Measurements from ENCODE around the gene RTN4RL1. TPM values are rescaled to one million over a fixed set of nuclear protein-coding genes. Genes with fewer than 3 reads are reported as not detected.

The RTN4RL1 gene
- total and polyA plus RNA-seq, 7 donors = under 0.01 to 0.71 (median 0.48) TPM; not detected in 1

DNA sequence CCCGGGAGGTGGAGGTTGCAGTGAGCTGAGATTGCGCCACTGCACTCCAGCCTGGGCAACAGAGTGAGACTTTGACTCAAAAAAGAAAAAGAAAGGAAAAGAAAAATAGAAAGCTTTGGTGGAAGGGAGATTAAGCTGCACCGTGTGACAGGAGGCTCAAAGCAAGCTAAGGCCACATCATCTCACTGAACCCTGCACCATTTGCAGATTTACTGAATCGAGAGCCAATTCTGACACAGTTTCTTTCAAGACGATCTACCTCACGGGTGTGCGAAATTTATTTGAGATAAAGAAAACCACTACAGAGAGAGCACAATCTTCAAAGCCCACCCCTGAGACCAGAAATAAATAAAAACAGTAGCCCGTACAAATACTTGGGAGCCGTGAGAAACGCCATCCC, 49.6 kb downstream of the RTN4RL1 start:
- H3K36me3 ChIP-seq = no peaks in the 10 kb centered on the region
- H3K4me1 ChIP-seq = peaks cover 0 to 9% (median 8%) of the 10 kb centered on the region in 4 donors
- no peak overlapping the region for H3K27ac ChIP-seq
- no peaks in the 10 kb centered on the region for H3K9me3 ChIP-seq
- H3K4me3 ChIP-seq = no peak overlapping the region
- H3K27me3 ChIP-seq = peaks cover 6 to 64% (median 26%) of the 10 kb centered on the region in 3 donors
- WGBS, 2 donors = 81 to 85% methylated on average over 10 of the region's 10 CpGs
- TF ChIP-seq, protein P1, sequence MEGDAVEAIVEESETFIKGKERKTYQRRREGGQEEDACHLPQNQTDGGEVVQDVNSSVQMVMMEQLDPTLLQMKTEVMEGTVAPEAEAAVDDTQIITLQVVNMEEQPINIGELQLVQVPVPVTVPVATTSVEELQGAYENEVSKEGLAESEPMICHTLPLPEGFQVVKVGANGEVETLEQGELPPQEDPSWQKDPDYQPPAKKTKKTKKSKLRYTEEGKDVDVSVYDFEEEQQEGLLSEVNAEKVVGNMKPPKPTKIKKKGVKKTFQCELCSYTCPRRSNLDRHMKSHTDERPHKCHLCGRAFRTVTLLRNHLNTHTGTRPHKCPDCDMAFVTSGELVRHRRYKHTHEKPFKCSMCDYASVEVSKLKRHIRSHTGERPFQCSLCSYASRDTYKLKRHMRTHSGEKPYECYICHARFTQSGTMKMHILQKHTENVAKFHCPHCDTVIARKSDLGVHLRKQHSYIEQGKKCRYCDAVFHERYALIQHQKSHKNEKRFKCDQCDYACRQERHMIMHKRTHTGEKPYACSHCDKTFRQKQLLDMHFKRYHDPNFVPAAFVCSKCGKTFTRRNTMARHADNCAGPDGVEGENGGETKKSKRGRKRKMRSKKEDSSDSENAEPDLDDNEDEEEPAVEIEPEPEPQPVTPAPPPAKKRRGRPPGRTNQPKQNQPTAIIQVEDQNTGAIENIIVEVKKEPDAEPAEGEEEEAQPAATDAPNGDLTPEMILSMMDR (IDR thresholded peaks at IDR 0.05) = no peak
- no peak for TF ChIP-seq EP300 (IDR thresholded peaks at IDR 0.05)
- TF ChIP-seq POLR2AphosphoS5 (IDR thresholded peaks at IDR 0.05) = no peak
- TF ChIP-seq POLR2A (IDR thresholded peaks at IDR 0.05) = no peak
- intact Hi-C loops (cut with DNase I) = no loop called here
- DNase-seq = no peak

DNA sequence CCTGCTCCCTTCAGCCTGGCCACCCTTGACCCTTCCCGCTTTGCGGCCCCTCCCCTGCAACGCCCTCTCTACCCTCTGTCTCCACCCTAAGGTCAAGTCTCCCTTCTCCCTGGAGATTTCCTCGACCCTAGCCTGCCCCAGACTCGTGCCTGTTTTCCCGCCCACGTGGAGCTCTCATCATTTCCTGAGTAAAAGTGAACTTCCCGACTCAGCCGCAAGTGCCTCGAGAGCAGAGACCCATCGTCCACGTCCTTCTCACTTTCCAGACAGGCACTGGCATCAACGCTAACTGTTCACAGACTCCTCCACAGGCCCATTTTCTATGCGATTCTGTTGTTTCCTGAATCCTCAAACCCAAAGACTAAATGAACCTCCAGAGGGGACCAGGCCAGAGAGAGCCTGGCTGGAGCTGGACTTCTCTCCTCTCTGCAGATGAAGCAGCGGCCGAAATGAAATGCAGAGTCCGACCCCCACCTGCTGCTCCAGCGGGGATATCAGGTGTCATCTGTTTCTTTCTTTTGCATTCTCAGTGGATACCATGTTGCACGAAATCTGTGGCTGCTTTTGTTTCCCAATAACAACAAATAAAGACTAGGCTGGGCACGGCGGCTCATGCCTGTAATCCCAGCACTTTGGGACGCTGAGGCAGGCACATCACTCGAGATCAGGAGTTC, 52.5 kb downstream of the RTN4RL1 start:
- Histone ChIP-seq H3K36me3 (no peaks in the 10 kb centered on the region), H3K9me3 (no peaks in the 10 kb centered on the region), H3K4me1 (peaks cover 0 to 6% (median 5%) of the 10 kb centered on the region in 4 donors), H3K27me3 (peaks cover 5 to 71% (median 22%) of the 10 kb centered on the region in 3 donors), H3K27ac (no peak overlapping the region), H3K4me3 (no peak overlapping the region)
- DNase-seq = no peak
- WGBS, 2 donors = 66 to 79% methylated on average over 23 of the region's 23 CpGs
- TF ChIP-seq, protein P1 (IDR thresholded peaks at IDR 0.05) = no peak
- TF ChIP-seq POLR2A (IDR thresholded peaks at IDR 0.05) (no peak), EP300 (IDR thresholded peaks at IDR 0.05) (no peak), POLR2AphosphoS5 (IDR thresholded peaks at IDR 0.05) (no peak)
- intact Hi-C loops (cut with DNase I) = no loop called here

DNA sequence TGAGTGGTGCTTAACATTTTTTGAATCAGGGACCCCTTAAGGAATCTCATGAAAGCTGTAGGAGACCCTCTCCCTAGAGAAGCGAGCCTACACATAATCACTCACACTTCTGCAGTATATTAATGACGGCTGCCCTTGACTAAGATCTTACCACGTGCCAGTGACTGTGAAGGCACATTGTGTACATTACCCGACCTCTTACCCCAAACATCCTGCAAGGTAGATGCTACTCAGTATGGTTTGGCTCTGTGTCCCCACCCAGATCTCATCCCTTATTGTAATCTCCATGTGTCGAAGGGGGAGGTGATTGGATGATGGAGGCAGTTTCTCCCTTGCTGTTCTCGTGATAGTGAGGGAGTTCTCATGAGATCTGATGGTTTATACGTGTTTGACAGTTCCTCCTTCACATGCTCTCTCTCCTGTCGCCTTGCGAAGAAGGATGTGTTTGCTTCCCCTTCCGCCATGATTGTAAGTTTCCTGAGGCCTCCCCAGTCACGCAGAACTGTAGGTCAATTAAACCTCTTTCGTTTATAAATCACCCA, 54.2 kb downstream of the RTN4RL1 start:
- Histone ChIP-seq H3K27me3 (peaks cover 0 to 54% (median 5%) of the 10 kb centered on the region in 3 donors), H3K4me3 (no peak overlapping the region), H3K9me3 (no peaks in the 10 kb centered on the region), H3K27ac (no peak overlapping the region), H3K36me3 (no peaks in the 10 kb centered on the region), H3K4me1 (no peaks in the 10 kb centered on the region)
- no peak for DNase-seq
- intact Hi-C loops (cut with DNase I) = no loop called here
- 87 to 88% methylated on average over 12 of the region's 12 CpGs for WGBS, 2 donors
- TF ChIP-seq, protein P1 (IDR thresholded peaks at IDR 0.05) = no peak
- no peak for TF ChIP-seq POLR2A (IDR thresholded peaks at IDR 0.05)
- TF ChIP-seq EP300 (IDR thresholded peaks at IDR 0.05) = no peak
- TF ChIP-seq POLR2AphosphoS5 (IDR thresholded peaks at IDR 0.05) = no peak

DNA sequence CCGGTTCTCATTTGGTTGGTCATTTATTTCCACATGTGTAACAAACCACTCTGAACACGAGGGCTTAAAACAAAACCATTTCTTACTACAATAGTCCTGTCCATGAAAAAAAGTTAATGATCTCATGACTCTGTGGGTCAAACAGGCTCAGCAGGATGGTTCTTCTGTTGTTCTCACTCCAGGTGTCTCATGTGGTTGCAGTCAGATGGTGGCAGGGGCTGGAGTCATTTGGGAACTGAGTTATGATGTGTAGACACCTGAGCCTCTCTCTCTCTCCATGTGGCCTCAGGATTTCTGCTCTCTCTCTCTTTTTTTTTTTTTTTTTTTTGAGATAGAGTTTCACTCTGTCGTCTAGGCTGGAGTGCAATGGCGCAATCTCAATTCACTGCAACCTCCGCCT, 55.4 kb downstream of the RTN4RL1 start:
- no peak overlapping the region for H3K4me3 ChIP-seq
- DNase-seq = no peak
- intact Hi-C loops (cut with DNase I) = no loop called here
- H3K36me3 ChIP-seq = no peaks in the 10 kb centered on the region
- H3K9me3 ChIP-seq = no peaks in the 10 kb centered on the region
- TF ChIP-seq, protein P1 (IDR thresholded peaks at IDR 0.05) = no peak
- TF ChIP-seq EP300 (IDR thresholded peaks at IDR 0.05) = no peak
- TF ChIP-seq POLR2A (IDR thresholded peaks at IDR 0.05) = no peak
- no peak for TF ChIP-seq POLR2AphosphoS5 (IDR thresholded peaks at IDR 0.05)
- H3K27ac ChIP-seq = no peak overlapping the region
- H3K4me1 ChIP-seq = no peaks in the 10 kb centered on the region
- 81 to 91% methylated on average over 5 of the region's 5 CpGs for WGBS, 2 donors
- peaks cover 3 to 42% (median 4%) of the 10 kb centered on the region in 3 donors for H3K27me3 ChIP-seq
